OCI-LY1 (cell line): Measurements from ENCODE around the gene PIH1D1.
"Not testable (repeated sequence)": the region's sequence is repeated elsewhere in the genome, so short reads cannot be mapped to it uniquely, and the experiment has no call there.

ENCODE experiments used
- H2AFZ ChIP-seq: fragments of 200-600 bp; sonication (generic), shearing (Covaris generic); 2 replicates; pipeline ENCODE4 v1.6.0; 2014; ENCODE audit warnings: antibody characterized with exemption, mild to moderate bottlenecking, low read length
- H3F3A ChIP-seq: fragments of 200-600 bp; sonication (generic), shearing (Covaris generic); 2 replicates; pipeline ENCODE4 v1.6.0; 2014; ENCODE audit warnings: mild to moderate bottlenecking, antibody characterized with exemption, low read length, moderate library complexity; ENCODE audit not compliant: insufficient read depth
- H3K27ac ChIP-seq: fragments of 200-600 bp; sonication (generic); 2 replicates; pipeline ENCODE4 v1.5.1; 2014; ENCODE audit warnings: low read length, mixed run types, mild to moderate bottlenecking, low read depth; ENCODE audit not compliant: poor library complexity, severe bottlenecking
- H3K27me3 ChIP-seq: fragments of 200-600 bp; sonication (generic); 2 replicates; pipeline ENCODE4 v1.6.0; 2014; ENCODE audit warnings: antibody characterized with exemption, mild to moderate bottlenecking, low read length, moderate library complexity; ENCODE audit not compliant: insufficient read depth
- H3K36me3 ChIP-seq: fragments of 200-600 bp; sonication (generic); 2 replicates; pipeline ENCODE4 v1.6.1; 2014; ENCODE audit warnings: mild to moderate bottlenecking, antibody characterized with exemption, low read length, moderate library complexity, mixed read lengths; ENCODE audit not compliant: insufficient read depth
- H3K4me1 ChIP-seq: fragments of 200-600 bp; sonication (generic); 2 replicates; pipeline ENCODE4 v1.5.1; 2014; ENCODE audit warnings: mild to moderate bottlenecking, low read length, moderate library complexity; ENCODE audit not compliant: insufficient read depth, severe bottlenecking
- H3K4me2 ChIP-seq: fragments of 200-600 bp; sonication (generic), shearing (Covaris generic); 2 replicates; pipeline ENCODE4 v1.6.1; 2014; ENCODE audit warnings: low read length
- H3K4me3 ChIP-seq: fragments of 200-600 bp; sonication (generic); 2 replicates; pipeline ENCODE4 v1.5.1; 2014; ENCODE audit warnings: low read length, low read depth, mild to moderate bottlenecking, mixed read lengths; ENCODE audit not compliant: poor library complexity, severe bottlenecking
- H3K79me2 ChIP-seq: fragments of 200-600 bp; shearing (Covaris generic); 2 replicates; pipeline ENCODE4 v1.6.1; 2016; ENCODE audit warnings: mixed run types, low read length, mixed read lengths; ENCODE audit not compliant: insufficient read depth
- H3K9ac ChIP-seq: fragments of 200-600 bp; sonication (generic), shearing (Covaris generic); 2 replicates; pipeline ENCODE4 v1.6.1; 2014; ENCODE audit warnings: mild to moderate bottlenecking, low read length, mixed read lengths
- H3K9me2 ChIP-seq: fragments of 200-600 bp; sonication (generic), shearing (Covaris generic); 2 replicates; pipeline ENCODE4 v1.6.1; 2014; ENCODE audit warnings: low read depth, mild to moderate bottlenecking, low read length, mixed read lengths
- H3K9me3 ChIP-seq: fragments of 200-600 bp; shearing (Covaris generic); 2 replicates; pipeline ENCODE4 v1.6.1; 2014; ENCODE audit warnings: low read length, mixed read lengths
- H4K20me1 ChIP-seq: fragments of 200-600 bp; sonication (generic), shearing (Covaris generic); 2 replicates; pipeline ENCODE4 v1.6.0; 2016; ENCODE audit warnings: mild to moderate bottlenecking, low read length; ENCODE audit not compliant: insufficient read depth
- CTCF ChIP-seq: fragments of 200-600 bp; sonication (generic), shearing (Covaris generic); IDR thresholded peaks from 2 replicates; pipeline ENCODE4 v1.5.1; 2017; ENCODE audit warnings: mild to moderate bottlenecking, antibody characterized with exemption, low read length, moderate library complexity, mixed read lengths
- EZH2 ChIP-seq: fragments of 200-600 bp; sonication (generic), shearing (Covaris generic); IDR thresholded peaks from 2 replicates; pipeline ENCODE4 v1.8.0; 2017; ENCODE audit warnings: borderline replicate concordance, mixed run types, mild to moderate bottlenecking, antibody characterized with exemption, low read length, moderate library complexity, mixed read lengths

The PIH1D1 gene

DNA sequence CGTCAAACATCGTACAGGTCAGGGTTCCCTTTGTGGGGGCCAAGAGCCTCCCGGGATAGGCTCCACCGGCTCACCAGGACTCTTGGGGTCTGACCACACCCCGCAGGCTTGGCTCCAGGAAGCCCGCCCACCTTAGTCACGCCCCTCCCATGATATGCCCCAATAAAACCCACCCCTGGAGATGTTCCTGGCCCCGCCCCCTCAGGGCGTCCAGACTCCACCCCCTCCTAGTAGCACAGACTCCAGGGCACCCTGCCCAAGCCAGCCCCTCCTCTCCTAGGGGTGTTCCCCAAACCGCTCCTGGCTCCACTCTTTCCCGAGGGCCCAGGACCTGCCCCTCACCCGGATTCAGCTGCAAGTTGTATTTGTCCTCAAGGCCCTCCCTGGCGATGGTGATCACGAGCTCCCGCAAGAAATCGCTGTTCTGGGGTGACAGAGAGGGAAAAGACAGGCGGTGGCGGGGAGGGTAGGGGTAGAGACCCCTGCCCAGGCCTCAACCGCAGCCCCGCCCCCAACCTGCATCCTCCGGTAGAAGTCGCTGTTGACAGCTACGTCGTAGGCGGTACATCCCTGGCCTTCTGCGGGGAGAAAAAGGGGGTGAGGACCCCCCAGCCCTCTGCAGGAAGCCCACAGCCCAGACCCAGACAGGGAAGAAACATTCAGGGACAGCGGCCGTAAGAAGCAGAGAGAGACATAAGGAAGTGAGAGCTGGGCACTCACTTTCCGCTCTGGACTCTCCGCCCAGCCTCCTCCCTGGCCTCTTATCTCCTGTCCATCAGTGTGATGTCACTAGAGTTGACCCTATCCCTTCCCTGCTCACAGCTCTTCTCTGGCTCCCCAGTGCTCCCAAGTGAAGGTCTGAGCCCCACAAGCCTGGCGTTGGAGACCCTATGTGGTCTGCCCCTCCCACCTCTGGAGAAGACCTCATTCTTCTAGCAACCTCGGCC lies 3.9 kb downstream of the PIH1D1 start:
- H3K9me2 ChIP-seq = no peaks in the 10 kb centered on the region
- H3K9ac ChIP-seq = no peak overlapping the region
- no peaks in the 10 kb centered on the region for H4K20me1 ChIP-seq
- H3K36me3 ChIP-seq = peaks cover 30% of the 10 kb centered on the region
- H3K4me1 ChIP-seq = peaks cover 21% of the 10 kb centered on the region
- no peak overlapping the region for H3K27ac ChIP-seq
- TF ChIP-seq CTCF (no peak), EZH2 (no peak)
- H3F3A ChIP-seq = peaks cover 6% of the 10 kb centered on the region
- no peak overlapping the region for H3K4me3 ChIP-seq
- no peaks in the 10 kb centered on the region for H3K9me3 ChIP-seq
- peaks cover 7% of the 10 kb centered on the region; the same call in 1 of the 2 replicates for H3K79me2 ChIP-seq
- no peak overlapping the region for H3K4me2 ChIP-seq
- H2AFZ ChIP-seq = no peak overlapping the region
- H3K27me3 ChIP-seq = no peaks in the 10 kb centered on the region

GRCh38 chr19:49445997-49446396 lies 5.6 kb downstream of the PIH1D1 start:
- Histone ChIP-seq H3K27me3 (peaks cover under 1% of the 10 kb centered on the region; the same call in 1 of the 2 replicates), H3K4me2 (no peak overlapping the region), H3K4me3 (no peak overlapping the region), H3K79me2 (peaks cover 4% of the 10 kb centered on the region; the same call in 1 of the 2 replicates), H3K9ac (no peak overlapping the region), H3K9me2 (no peaks in the 10 kb centered on the region), H3K27ac (no peak overlapping the region), H2AFZ (no peak overlapping the region), H3K36me3 (peaks cover 30% of the 10 kb centered on the region), H3F3A (peaks cover 6% of the 10 kb centered on the region), H3K9me3 (no peaks in the 10 kb centered on the region), H3K4me1 (peaks cover 15% of the 10 kb centered on the region), H4K20me1 (no peaks in the 10 kb centered on the region)
- TF ChIP-seq CTCF (no peak), EZH2 (no peak)

GRCh38 chr19:49444100-49444700 lies 7.4 kb downstream of the PIH1D1 start:
- H3K27ac ChIP-seq, H3K9ac ChIP-seq, H3K9me3 ChIP-seq, H4K20me1 ChIP-seq, H3K9me2 ChIP-seq, H2AFZ ChIP-seq, H3K4me1 ChIP-seq, H3K79me2 ChIP-seq, H3F3A ChIP-seq: not testable (repeated sequence)
- peaks cover 20% of the 10 kb centered on the region for H3K36me3 ChIP-seq
- peak overlapping the region; percentile 69 for H3K4me3 ChIP-seq
- peak overlapping the region; percentile 85 for H3K4me2 ChIP-seq
- peaks cover 17% of the 10 kb centered on the region for H3K27me3 ChIP-seq
